Measurements from ENCODE around the gene RABL6.

The RABL6 gene

GRCh38 chr9:136804509-136805206 lies 3.1 kb upstream of the RABL6 start:
- Histone ChIP-seq H3K27me3 (ENCODE audit: insufficient read depth, poor library complexity, severe bottlenecking) (peaks cover 5% of the 10 kb centered on the region), H3K27ac (replicated peaks) (no peak overlapping the region), H3K4me3 (replicated peaks; ENCODE audit: insufficient read depth, low read length) (no peak overlapping the region)
- DNase-seq (ENCODE audit: low read depth in 1 of 2, low spot score in 1 of 2): no peak
- TF ChIP-seq GABPA (IDR thresholded peaks at IDR 0.05; ENCODE audit: low read depth): no peak
- no peak for TF ChIP-seq POLR2AphosphoS5 (IDR thresholded peaks at IDR 0.05; ENCODE audit: low read depth)
- TF ChIP-seq CTCF (IDR thresholded peaks at IDR 0.05; ENCODE audit: insufficient read depth, low read length): no peak
- no peak for TF ChIP-seq REST (IDR thresholded peaks at IDR 0.05; ENCODE audit: insufficient replicate concordance, low read depth)
- TF ChIP-seq SPI1 (IDR thresholded peaks at IDR 0.05; ENCODE audit: borderline replicate concordance, low read depth): no peak

- H3K27ac ChIP-seq (replicated peaks): no peak overlapping the region
- no peak overlapping the region for H3K4me3 ChIP-seq (replicated peaks; ENCODE audit: insufficient read depth, low read length)
- DNase-seq (ENCODE audit: low read depth in 1 of 2, low spot score in 1 of 2): no peak
- TF ChIP-seq GABPA (IDR thresholded peaks at IDR 0.05; ENCODE audit: low read depth): no peak
- TF ChIP-seq POLR2AphosphoS5 (IDR thresholded peaks at IDR 0.05; ENCODE audit: low read depth): no peak
- TF ChIP-seq REST (IDR thresholded peaks at IDR 0.05; ENCODE audit: insufficient replicate concordance, low read depth): no peak
- TF ChIP-seq CTCF (IDR thresholded peaks at IDR 0.05; ENCODE audit: insufficient read depth, low read length): no peak
- TF ChIP-seq SPI1 (IDR thresholded peaks at IDR 0.05; ENCODE audit: borderline replicate concordance, low read depth): no peak
- peaks cover 5% of the 10 kb centered on the region for H3K27me3 ChIP-seq (ENCODE audit: insufficient read depth, poor library complexity, severe bottlenecking)
These were observed 2.5 kb upstream of the RABL6 start for GRCh38 chr9:136805207-136805740.

- no peak for TF ChIP-seq SPI1 (IDR thresholded peaks at IDR 0.05; ENCODE audit: borderline replicate concordance, low read depth)
- TF ChIP-seq CTCF (IDR thresholded peaks at IDR 0.05; ENCODE audit: insufficient read depth, low read length): no peak
- no peak for DNase-seq (ENCODE audit: low read depth in 1 of 2, low spot score in 1 of 2)
- Histone ChIP-seq H3K27ac (replicated peaks) (no peak overlapping the region), H3K27me3 (ENCODE audit: insufficient read depth, poor library complexity, severe bottlenecking) (peaks cover 3% of the 10 kb centered on the region), H3K4me3 (replicated peaks; ENCODE audit: insufficient read depth, low read length) (no peak overlapping the region)
These were observed 1.7 kb upstream of the RABL6 start for GRCh38 chr9:136806067-136806466.
